Measurements from ENCODE around the gene COQ10A.
"Not testable (repeated sequence)": the region's sequence is repeated elsewhere in the genome, so short reads cannot be mapped to it uniquely, and the experiment has no call there.

Gene COQ10A

DNA sequence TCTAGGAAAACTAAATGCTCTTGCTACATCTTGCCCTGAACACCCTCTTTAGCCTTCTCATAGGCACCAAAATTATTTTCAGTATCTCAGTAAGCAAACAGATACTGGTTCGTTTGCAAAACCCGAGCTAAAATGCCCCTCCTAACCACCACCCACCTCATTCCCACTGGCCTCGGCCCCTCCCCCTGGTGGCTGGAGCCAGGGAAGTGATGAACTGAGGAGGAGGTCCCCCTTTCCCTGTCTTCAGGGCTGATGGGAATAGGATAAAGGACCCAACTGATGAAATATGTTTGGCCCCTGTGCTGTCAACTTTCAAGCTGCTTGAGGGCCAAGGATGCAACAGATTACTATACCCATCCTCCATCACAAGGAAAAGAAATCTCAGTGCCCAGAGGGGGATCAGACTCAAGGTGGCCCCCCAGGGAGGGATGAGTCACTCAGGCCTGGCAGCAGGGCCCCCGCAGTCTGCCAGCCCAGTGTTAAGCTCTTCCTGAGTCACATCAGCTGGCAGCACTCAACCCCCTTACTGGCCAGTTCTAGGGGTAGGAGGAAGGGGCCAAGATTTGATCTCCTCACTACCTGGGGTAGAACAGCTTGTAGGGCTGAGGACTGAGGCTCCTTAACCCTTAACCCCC, 10.3 kb upstream of the COQ10A start:
- no peaks in the 10 kb centered on the region for H3K9me3 Mint-ChIP-seq
- intact Hi-C loops (cut with micrococcal nuclease), result loop anchor here (5.0 kb wide), 1 partner anchor 34 kb away; the partner anchor contains the start of genes NABP2 and RNF41
- H3K4me3 Mint-ChIP-seq, result no peak overlapping the region
- peaks cover 61% of the 10 kb centered on the region for H3K36me3 Mint-ChIP-seq (ENCODE audit: low read depth)
- H3K4me1 Mint-ChIP-seq (ENCODE audit: low read depth), result peaks cover 18% of the 10 kb centered on the region
- H3K27ac Mint-ChIP-seq, result no peak overlapping the region
- H3K27me3 Mint-ChIP-seq, result no peaks in the 10 kb centered on the region

DNA sequence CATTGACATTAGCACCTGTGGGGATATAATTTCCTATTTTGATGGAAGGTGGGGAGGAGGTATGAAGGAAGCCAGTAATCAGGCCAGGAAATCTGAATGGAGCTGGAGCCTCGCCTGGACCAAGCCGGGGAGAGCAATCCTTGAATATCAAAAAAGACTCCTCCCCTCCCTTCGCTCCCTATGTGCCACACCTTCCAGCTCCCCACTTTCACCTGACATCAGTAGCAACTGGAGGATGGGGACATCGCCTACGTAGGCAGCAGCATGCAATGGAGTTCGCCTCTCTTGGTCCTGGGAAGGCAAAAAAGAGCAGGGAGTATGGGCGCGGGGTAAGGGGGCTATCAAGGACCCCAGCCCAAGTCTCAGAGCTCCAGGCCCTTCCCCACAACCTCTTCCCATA, 9.7 kb upstream of the COQ10A start:
- Mint-ChIP-seq H3K27me3 (no peaks in the 10 kb centered on the region), H3K9me3 (no peaks in the 10 kb centered on the region), H3K36me3 (ENCODE audit: low read depth) (peaks cover 55% of the 10 kb centered on the region), H3K4me3 (peak overlapping the region; percentile 87), H3K4me1 (ENCODE audit: low read depth) (peaks cover 18% of the 10 kb centered on the region), H3K27ac (no peak overlapping the region)
- intact Hi-C loops (cut with micrococcal nuclease), result loop anchor here (5.0 kb wide), 1 partner anchor 35 kb away; the partner anchor contains the start of genes NABP2 and RNF41

DNA sequence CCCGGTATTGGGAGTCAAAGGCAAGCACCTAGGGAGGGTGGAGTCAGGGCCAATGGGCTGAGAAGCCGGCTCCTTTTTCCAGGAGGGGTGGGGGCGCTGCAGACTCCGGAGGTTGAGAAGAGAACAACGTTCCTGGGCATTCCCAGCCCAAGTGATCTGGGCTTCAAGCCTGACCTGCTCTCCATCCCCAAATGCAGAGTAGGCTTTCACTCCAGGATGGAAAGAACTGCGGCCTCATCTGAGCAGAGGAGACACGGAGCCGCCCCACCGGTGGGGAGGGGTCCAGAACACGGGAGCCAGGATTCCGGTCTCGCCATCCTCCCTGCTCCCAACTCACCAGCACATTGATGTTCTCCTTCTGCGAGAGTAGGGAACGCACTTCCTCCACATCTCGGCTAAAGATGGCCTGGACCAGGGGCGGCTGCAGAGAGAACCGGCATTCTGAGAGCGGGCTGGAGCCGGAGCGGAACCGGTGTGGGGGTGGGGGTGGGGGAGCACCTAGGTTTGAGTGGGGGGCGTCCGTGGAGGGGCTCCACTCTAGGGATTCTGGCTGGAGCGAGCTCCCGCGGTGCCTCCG, 9.2 kb upstream of the COQ10A start:
- peaks cover 18% of the 10 kb centered on the region for H3K4me1 Mint-ChIP-seq (ENCODE audit: low read depth)
- H3K4me3 Mint-ChIP-seq, result peak overlapping the region; percentile 87
- no peaks in the 10 kb centered on the region for H3K9me3 Mint-ChIP-seq
- intact Hi-C loops (cut with micrococcal nuclease), result loop anchor here (2.0 to 5.0 kb wide), 2 partner anchors 35 to 65 kb away; partner anchors contain the start of genes NABP2 and RNF41
- H3K27me3 Mint-ChIP-seq, result no peaks in the 10 kb centered on the region
- H3K27ac Mint-ChIP-seq, result peak overlapping the region; percentile 86
- H3K36me3 Mint-ChIP-seq (ENCODE audit: low read depth), result peaks cover 50% of the 10 kb centered on the region

DNA sequence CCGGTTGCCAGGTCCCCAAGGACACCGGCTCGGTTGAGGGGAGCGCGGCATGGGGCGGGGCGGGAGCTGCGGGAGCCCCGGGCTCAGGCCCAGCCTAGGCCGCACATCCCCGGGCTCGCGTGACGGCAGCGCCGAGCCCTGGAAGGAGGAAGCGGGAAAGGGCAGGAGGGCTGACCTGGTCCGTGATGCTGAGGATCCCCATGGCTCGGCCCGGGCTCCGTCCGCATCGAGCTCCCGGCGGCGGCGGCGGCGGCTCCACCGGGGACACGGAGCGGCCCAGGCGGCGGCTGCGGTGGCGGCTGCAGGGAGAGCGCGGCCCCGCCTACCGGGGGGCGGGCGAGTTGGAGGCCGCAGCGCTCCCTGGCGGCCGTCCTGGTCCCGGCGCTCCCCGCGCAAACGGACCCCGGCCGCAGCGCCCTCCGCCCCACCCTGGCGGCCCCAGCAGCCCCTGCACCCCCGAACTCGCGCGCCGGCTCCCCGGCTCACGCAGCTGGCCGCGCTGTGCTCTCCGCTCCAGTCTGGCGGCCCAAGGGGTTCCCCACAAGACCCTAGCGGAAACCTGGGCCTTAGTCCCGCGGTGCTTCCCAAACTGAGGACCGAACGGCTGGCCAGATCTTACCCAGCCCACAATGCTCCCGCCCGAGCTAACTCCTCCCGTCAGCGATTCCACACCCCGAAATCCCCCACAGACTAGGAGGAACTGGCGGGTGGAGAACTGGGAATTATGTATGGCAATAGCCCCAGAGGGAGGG, 8.5 kb upstream of the COQ10A start, which contains the start of gene ANKRD52:
Gene ANKRD52, minus strand, starts transcription at position 317 of the 752 bp plus-strand sequence. Its CDS starts 115 bp downstream, at position 202.
- intact Hi-C loops (cut with micrococcal nuclease), result loop anchor here (2.0 to 5.0 kb wide), 2 partner anchors 36 to 65 kb away; partner anchors contain the start of genes NABP2 and RNF41
- Mint-ChIP-seq H3K4me3 (peak within 1 kb of the TSS; percentile 87), H3K9me3 (no peaks in the 10 kb centered on the region), H3K4me1 (ENCODE audit: low read depth) (peaks cover 18% of the 10 kb centered on the region), H3K27ac (peak within 1 kb of the TSS; percentile 86), H3K27me3 (no peaks in the 10 kb centered on the region), H3K36me3 (ENCODE audit: low read depth) (peaks cover 43% of the 10 kb centered on the region)

DNA sequence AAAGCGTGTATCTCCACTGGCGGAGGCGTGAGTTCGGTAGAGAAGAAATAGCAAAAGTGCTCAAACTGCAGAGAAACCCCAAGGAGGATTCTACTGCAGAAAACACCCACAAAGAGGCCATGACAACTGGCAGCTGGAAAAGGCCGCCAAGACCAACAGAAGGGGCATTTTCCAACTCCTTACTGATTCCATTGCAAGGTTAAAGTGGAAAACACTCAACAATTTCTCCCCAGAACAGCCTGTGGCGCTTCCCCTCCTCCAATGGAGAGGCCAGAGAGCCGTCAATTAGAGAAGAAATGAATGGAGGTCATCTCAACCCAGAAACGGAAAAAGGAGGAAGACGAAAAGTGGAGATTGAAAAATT, 7.9 kb upstream of the COQ10A start:
- peak overlapping the region; percentile 86 for H3K27ac Mint-ChIP-seq
- H3K36me3 Mint-ChIP-seq (ENCODE audit: low read depth), result peaks cover 38% of the 10 kb centered on the region

DNA sequence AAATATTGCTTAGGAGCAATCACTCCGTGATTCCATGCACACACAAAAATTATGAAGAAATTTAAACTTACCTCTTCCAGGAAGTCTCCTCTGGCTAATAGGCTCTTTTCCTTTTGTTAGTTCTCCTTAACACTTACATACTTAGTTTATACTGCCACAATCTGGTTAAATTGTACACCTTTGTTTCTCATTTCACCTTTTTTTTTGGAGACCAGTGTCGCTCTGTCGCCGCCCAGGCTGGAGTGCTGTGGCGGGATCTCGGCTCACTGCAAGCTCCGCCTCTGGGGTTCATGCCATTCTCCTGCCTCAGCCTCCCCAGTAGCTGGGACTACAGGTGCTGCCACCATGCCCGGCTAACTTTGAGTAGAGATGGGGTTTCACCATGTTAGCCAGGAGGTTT, 6.4 kb upstream of the COQ10A start:
- Mint-ChIP-seq H3K27ac (no peak overlapping the region), H3K27me3 (no peaks in the 10 kb centered on the region), H3K4me3 (no peak overlapping the region), H3K36me3 (ENCODE audit: low read depth) (peaks cover 22% of the 10 kb centered on the region), H3K4me1 (ENCODE audit: low read depth) (peaks cover 18% of the 10 kb centered on the region), H3K9me3 (no peaks in the 10 kb centered on the region)
- intact Hi-C loops (cut with micrococcal nuclease), result no loop called here

More for the DNA sequence above, 7.9 kb upstream of the COQ10A start:
- no peaks in the 10 kb centered on the region for H3K9me3 Mint-ChIP-seq
- peak overlapping the region; percentile 87 for H3K4me3 Mint-ChIP-seq
- intact Hi-C loops (cut with micrococcal nuclease), result loop anchor here (2.0 to 5.0 kb wide), 2 partner anchors 37 to 66 kb away; partner anchors contain the start of genes NABP2 and RNF41
- no peaks in the 10 kb centered on the region for H3K27me3 Mint-ChIP-seq
- H3K4me1 Mint-ChIP-seq (ENCODE audit: low read depth), result peaks cover 18% of the 10 kb centered on the region

DNA sequence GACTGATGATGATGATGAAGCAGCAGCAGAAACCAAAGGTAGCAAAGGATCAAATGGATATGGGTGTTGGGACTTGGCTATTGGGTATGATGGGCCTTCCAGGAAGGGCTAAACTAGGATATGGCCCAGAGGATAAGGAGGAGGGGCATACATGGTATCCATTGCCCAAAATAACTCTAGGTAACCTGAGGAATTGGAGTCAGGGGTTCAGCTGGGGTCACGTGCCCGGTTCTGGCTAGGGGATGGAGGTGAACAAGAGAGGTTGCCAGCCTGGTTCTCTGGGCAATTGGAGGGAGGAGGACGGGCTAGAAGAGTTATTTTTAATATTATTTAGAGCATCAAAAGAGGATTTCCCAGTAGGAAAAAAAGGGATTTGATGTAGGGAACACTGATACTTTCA, 5.8 kb upstream of the COQ10A start:
- no peaks in the 10 kb centered on the region for H3K9me3 Mint-ChIP-seq
- H3K27me3 Mint-ChIP-seq, result no peaks in the 10 kb centered on the region
- H3K36me3 Mint-ChIP-seq (ENCODE audit: low read depth), result peaks cover 17% of the 10 kb centered on the region
- H3K4me1 Mint-ChIP-seq (ENCODE audit: low read depth), result peaks cover 18% of the 10 kb centered on the region
- H3K27ac Mint-ChIP-seq, result no peak overlapping the region
- intact Hi-C loops (cut with micrococcal nuclease), result no loop called here
- H3K4me3 Mint-ChIP-seq, result no peak overlapping the region

DNA sequence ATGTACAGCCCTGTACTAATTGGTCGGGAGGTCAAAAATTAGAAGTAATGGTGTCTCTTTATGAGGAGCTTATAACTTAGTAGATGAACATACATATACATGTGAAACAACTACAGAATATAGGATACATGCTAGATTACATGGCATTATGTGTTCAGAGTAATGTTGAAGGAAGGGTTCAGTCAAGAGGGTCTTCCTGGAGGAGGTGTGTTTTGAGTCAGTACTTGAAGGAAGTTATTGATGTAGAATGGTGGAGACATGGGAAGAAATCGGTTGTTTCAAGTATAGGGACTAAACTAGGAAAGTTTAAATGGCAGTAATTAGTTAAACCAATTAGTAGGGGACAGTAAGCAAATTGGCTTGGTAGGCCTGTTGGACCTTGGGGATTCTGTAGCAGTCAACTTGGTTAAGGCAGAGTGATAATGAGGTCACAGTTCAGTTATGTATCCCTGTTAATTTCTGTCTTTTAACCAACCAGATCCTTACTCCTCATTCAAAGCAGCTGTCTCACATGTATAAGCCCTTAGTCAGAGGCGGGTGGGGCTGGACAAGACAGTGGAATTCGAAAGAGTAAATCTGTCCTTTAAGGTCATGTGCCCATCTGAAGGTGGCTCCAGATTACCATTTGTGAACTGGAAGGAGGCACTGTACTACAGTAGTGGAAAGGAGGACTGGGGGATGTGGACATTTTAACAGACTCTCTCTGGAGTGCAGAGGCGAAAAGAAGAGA, 5.1 kb upstream of the COQ10A start:
- Mint-ChIP-seq H3K36me3 (ENCODE audit: low read depth) (peaks cover 12% of the 10 kb centered on the region), H3K27me3 (no peaks in the 10 kb centered on the region), H3K4me1 (ENCODE audit: low read depth) (peaks cover 23% of the 10 kb centered on the region), H3K9me3 (no peaks in the 10 kb centered on the region), H3K27ac (no peak overlapping the region), H3K4me3 (no peak overlapping the region)
- intact Hi-C loops (cut with micrococcal nuclease), result no loop called here

DNA sequence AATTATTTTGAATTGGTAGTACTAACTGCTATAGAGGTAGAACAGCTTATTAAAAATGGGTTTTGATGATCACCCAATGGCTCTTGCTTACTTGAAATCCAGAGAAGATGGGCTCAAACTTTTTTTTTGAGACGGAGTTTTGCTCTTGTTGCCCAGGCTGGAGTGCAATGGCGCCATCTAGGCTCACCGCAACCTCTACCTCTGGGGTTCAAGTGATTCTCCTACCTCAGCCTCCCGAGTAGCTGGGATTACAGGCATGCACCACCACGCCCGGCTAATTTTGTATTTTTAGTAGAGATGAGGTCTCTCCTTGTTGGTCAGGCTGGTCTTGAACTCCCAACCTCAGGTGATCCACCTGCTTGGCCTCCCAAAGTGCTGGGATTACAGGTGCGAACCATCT, 3.8 kb upstream of the COQ10A start:
- H3K9me3 Mint-ChIP-seq; H3K4me3 Mint-ChIP-seq; H3K27ac Mint-ChIP-seq; H3K27me3 Mint-ChIP-seq; intact Hi-C loops (cut with micrococcal nuclease): not testable (repeated sequence)
- peaks cover 16% of the 10 kb centered on the region for H3K36me3 Mint-ChIP-seq (ENCODE audit: low read depth)
- H3K4me1 Mint-ChIP-seq (ENCODE audit: low read depth), result peaks cover 25% of the 10 kb centered on the region

DNA sequence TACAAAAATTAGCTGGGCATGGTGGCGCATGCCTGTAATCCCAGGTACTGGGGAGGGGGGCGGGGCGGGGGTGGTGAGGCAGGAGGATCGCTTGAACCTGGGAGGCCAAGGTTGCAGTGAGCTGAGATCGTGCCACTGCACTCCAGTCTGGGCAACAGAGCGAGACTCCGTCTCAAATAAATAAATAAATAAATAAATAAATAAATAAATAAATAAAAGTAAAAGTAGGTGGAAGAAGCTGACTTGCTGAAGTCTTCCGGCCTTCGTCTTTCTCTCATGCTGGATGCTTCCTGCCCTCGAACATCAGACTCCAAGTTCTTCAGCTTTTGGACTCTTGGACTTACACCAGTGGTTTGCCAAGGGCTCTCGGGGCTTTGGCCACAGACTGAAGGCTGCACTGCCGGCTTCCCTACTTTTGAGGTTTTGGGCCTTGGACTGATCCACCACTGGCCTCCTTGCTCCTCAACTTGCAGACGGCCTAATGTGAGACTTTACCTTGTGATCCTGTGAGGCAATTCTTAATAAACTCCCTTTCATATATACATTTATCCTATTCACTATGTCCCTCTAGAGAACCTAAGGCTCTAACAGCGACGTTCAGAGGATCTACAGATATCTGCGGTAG, 562 bp upstream of the COQ10A start:
- H3K27me3 Mint-ChIP-seq; intact Hi-C loops (cut with micrococcal nuclease); H3K9me3 Mint-ChIP-seq: not testable (repeated sequence)
- Mint-ChIP-seq H3K4me1 (ENCODE audit: low read depth) (peaks cover 19% of the 10 kb centered on the region), H3K4me3 (peak overlapping the region; percentile 91), H3K36me3 (ENCODE audit: low read depth) (peaks cover 30% of the 10 kb centered on the region), H3K27ac (peak overlapping the region; percentile 86)

DNA sequence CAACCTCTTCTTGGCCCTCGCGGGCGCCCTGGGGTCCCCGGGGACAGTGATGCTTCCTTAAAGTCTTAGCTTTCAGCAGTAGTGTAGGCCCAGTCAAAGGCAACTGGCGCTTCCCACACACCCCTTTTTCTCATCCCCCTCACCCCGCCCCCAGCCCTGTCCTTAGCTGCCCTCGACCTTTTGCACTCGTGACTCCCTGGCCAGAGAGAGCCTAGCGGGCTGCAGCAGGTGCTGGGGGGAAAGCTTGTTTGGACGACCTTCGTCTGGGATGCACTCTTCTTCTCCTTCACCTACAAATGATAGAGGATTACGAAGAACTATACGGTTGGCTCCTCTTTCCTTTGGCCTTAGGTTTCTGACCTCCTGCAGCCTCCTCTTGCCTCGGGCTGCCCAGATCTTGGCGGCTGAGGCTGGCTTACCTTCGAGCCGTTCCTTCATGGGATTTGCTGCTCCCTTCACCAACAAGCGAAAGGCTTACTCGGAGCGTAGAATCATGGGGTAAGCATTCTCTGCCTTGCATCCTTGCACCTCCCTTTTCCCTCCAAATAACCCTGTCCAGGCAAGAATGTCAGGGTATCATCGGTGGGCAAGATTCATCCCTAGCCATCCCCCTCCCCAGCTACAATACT, 815 bp downstream of the COQ10A start:
- Mint-ChIP-seq H3K4me1 (ENCODE audit: low read depth) (peaks cover 19% of the 10 kb centered on the region), H3K27ac (peak overlapping the region; percentile 86), H3K36me3 (ENCODE audit: low read depth) (peaks cover 42% of the 10 kb centered on the region), H3K4me3 (peak overlapping the region; percentile 91), H3K9me3 (no peaks in the 10 kb centered on the region), H3K27me3 (no peaks in the 10 kb centered on the region)
- intact Hi-C loops (cut with micrococcal nuclease), result loop anchor here (1.0 kb wide), 1 partner anchor 33 kb away; the partner anchor contains the start of gene CS

DNA sequence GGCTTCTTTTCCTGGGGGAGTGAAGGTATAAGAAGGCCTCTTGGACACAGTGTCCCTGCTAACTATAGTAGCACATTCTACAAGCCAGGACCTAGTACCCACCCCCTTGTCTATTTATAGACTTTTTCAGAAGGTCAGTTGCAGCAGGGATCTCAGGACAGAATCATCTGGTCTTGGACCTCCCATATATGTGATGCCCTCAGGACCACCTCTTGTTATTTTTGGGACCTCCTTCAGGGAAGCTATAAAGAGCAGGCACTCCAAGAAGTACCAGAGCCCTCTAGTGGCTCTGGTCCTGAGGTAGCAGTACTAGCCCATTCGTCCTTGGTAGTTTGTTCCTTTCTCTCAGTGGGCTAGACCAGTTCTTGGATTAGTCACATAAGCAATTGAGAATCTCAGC, 4.3 kb downstream of the COQ10A start:
- intact Hi-C loops (cut with micrococcal nuclease), result no loop called here
- Mint-ChIP-seq H3K36me3 (ENCODE audit: low read depth) (peaks cover 77% of the 10 kb centered on the region), H3K9me3 (no peaks in the 10 kb centered on the region), H3K27ac (no peak overlapping the region), H3K4me1 (ENCODE audit: low read depth) (peaks cover 19% of the 10 kb centered on the region), H3K4me3 (no peak overlapping the region), H3K27me3 (no peaks in the 10 kb centered on the region)

DNA sequence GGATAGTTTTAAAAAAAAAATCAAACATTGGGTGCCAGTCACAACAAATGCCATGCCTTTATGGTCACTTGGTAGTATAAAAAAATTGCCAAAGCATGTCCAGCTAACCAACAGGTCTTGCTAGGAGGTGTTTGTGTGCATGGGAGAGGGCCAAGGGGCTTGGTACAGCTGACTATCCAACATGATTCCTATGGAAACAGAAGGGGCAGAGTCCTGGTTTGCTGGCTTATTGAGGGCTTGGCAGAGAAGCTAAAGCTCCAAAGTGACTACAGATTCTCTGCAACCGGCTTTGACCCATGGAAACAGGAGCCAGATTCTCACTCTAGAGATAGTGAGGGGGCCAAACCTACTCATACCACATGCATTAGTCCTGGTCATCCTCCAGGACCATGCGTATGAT, 5.7 kb downstream of the COQ10A start:
- H3K4me3 Mint-ChIP-seq; H3K4me1 Mint-ChIP-seq (ENCODE audit: low read depth); intact Hi-C loops (cut with micrococcal nuclease); H3K27me3 Mint-ChIP-seq; H3K9me3 Mint-ChIP-seq; H3K27ac Mint-ChIP-seq: not testable (repeated sequence)
- H3K36me3 Mint-ChIP-seq (ENCODE audit: low read depth), result peaks cover 81% of the 10 kb centered on the region
